ENCODE data around the gene LPP. TPM values are rescaled to one million over a fixed set of nuclear protein-coding genes. Genes with fewer than 3 reads are reported as not detected.

The LPP gene
- total and polyA plus RNA-seq, 2 of the 4 experiments (the other 2 are of a cell fraction) = 16.0 to 130 TPM

DNA sequence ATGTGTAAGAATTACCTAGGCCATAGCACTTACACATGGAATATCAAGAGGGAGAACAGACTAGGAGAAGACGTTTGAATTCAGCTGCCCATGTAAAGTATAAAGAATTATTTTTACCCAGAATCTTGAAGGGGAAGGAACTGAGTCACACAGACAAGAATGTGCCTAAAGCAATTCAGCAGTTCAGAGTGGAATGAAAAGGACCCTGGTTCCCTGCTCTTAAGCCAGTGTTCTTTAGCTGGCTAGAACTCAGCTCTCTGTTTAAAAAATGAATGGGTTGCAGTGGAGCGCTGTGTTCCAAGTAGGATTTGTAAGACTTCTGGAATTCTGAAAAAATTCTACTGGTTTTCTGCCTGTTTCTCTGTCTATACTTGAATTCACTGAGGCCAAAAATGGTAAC is 440.2 kb downstream of the LPP start:
- peaks cover 9% of the 10 kb centered on the region for H3K4me1 ChIP-seq (ENCODE audit: control insufficient read depth, insufficient read depth, low read length)
- peak overlapping the region; percentile 94 for H2BK5ac ChIP-seq (ENCODE audit: low read depth, low read length, poor library complexity, severe bottlenecking)
- peaks cover 25 to 46% of the 10 kb centered on the region in 2 experiments for H3K79me1 ChIP-seq (ENCODE audit: low read depth in 1 of 2, low read length in 2 of 2)
- POLR2A ChIA-PET (ENCODE audit: unreplicated experiment) = interaction anchor here (1.0 kb wide), 1 partner anchor 854 kb away, joined by 3 read pairs; no protein-coding TSS in a partner anchor
- peak overlapping the region; percentile 68; the same call in 1 of the 2 replicates for H3K56ac ChIP-seq (ENCODE audit: extremely low read depth, insufficient read depth, low read length)
- H3K9ac ChIP-seq (ENCODE audit: low read depth, low read length) = no peak overlapping the region
- H2BK120ac ChIP-seq (ENCODE audit: low read depth, low read length) = peak overlapping the region; percentile 83
- TF ChIP-seq, protein P1, sequence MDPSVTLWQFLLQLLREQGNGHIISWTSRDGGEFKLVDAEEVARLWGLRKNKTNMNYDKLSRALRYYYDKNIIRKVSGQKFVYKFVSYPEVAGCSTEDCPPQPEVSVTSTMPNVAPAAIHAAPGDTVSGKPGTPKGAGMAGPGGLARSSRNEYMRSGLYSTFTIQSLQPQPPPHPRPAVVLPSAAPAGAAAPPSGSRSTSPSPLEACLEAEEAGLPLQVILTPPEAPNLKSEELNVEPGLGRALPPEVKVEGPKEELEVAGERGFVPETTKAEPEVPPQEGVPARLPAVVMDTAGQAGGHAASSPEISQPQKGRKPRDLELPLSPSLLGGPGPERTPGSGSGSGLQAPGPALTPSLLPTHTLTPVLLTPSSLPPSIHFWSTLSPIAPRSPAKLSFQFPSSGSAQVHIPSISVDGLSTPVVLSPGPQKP (IDR thresholded peaks at IDR 0.05; ENCODE audit: borderline replicate concordance, low read depth, low read length) = no peak
- TF ChIP-seq CEBPB (IDR thresholded peaks at IDR 0.05; ENCODE audit: low read depth, low read length) = no peak
- TF ChIP-seq FOS (IDR thresholded peaks at IDR 0.05; ENCODE audit: low read depth, low read length) = peak; percentile 21; the same call in 1 of the 2 replicates
- TF ChIP-seq, protein P2, sequence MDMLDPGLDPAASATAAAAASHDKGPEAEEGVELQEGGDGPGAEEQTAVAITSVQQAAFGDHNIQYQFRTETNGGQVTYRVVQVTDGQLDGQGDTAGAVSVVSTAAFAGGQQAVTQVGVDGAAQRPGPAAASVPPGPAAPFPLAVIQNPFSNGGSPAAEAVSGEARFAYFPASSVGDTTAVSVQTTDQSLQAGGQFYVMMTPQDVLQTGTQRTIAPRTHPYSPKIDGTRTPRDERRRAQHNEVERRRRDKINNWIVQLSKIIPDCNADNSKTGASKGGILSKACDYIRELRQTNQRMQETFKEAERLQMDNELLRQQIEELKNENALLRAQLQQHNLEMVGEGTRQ (IDR thresholded peaks at IDR 0.05; ENCODE audit: low read depth, low read length) = no peak
- no peak for TF ChIP-seq MXI1 (IDR thresholded peaks at IDR 0.05; ENCODE audit: borderline replicate concordance, low read depth, low read length)
- TF ChIP-seq MAZ (IDR thresholded peaks at IDR 0.05; ENCODE audit: borderline replicate concordance, low read depth, low read length) = no peak
- no peak for TF ChIP-seq RAD21 (IDR thresholded peaks at IDR 0.05; ENCODE audit: low read length)
- TF ChIP-seq MAFK (IDR thresholded peaks at IDR 0.05; ENCODE audit: low read depth, low read length) = peak; percentile 39; the same call in 1 of the 2 replicates
- TF ChIP-seq RCOR1 (IDR thresholded peaks at IDR 0.05; ENCODE audit: insufficient replicate concordance, low read length) = no peak
- 0 out of 2 replicates have a peak, but pooled peaks have one; percentile 6 for TF ChIP-seq SMC3 (IDR thresholded peaks at IDR 0.05; ENCODE audit: low read depth, low read length)
- no peak for TF ChIP-seq POLR2A (IDR thresholded peaks at IDR 0.05; ENCODE audit: low read depth, low read length)
- TF ChIP-seq CHD1 (IDR thresholded peaks at IDR 0.05; ENCODE audit: low read depth, low read length) = no peak
- no peak for TF ChIP-seq NFE2L2 (IDR thresholded peaks at IDR 0.05; ENCODE audit: low read depth, low read length)
- H3K9me1 ChIP-seq (ENCODE audit: insufficient read depth, low read length) = peaks cover 5% of the 10 kb centered on the region; the same call in 1 of the 2 replicates
- no peaks in the 10 kb centered on the region; the same call in 1 of the 2 replicates for H3K36me3 ChIP-seq (ENCODE audit: control insufficient read depth, insufficient read depth, low read length)
- H2BK15ac ChIP-seq (ENCODE audit: low read depth, low read length) = 0 out of 3 replicates have a peak overlapping the region, but pooled peaks have one; percentile 60
- WGBS, 2 experiments (ENCODE audit: extremely low coverage in 2 of 2, insufficient read length in 1 of 2) = no CpG with 5 or more reads among the region's 2 CpGs
- intact Hi-C loops (cut with micrococcal nuclease) (loop anchor here (5.0 kb wide), 3 partner anchors 358 to 852 kb away; partner anchors contain the start of gene LPP), dilution Hi-C loops (cut with HindIII; ENCODE audit: low sequenced_read_pairs, unreplicated experiment) (no loop called here), in situ Hi-C loops (cut with MboI; ENCODE audit: low sequenced_read_pairs) (no loop called here)
- no peak overlapping the region for H2AFZ ChIP-seq (replicated peaks; ENCODE audit: low read length, poor library complexity)
- CTCF ChIA-PET = no interaction called here
- H4K5ac ChIP-seq (ENCODE audit: low read depth, low read length) = peak overlapping the region; percentile 29; the same call in 1 of the 2 replicates
- H3K4me3 ChIP-seq (ENCODE audit: insufficient read depth, low read depth, low read length) = no peak overlapping the region
- no peaks in the 10 kb centered on the region; the same call in 1 of the 2 replicates for H4K20me1 ChIP-seq (ENCODE audit: insufficient read depth, low read length)
- DNase-seq (peak; percentile 95), ATAC-seq (ENCODE audit: low read depth) (peak; percentile 89)
- H3K23ac ChIP-seq (ENCODE audit: low read depth, low read length) = peak overlapping the region; percentile 69; the same call in 1 of the 2 replicates
- no peak overlapping the region for H2AK9ac ChIP-seq (replicated peaks; ENCODE audit: low read depth, low read length, poor library complexity)
- H2BK20ac ChIP-seq (ENCODE audit: low read depth, low read length) = peak overlapping the region; percentile 34; the same call in 1 of the 2 replicates
- peak overlapping the region; percentile 13 to 64; a peak in 2 of 4 replicates for H4K8ac ChIP-seq (ENCODE audit: low read depth in 2 of 2, low read length in 2 of 2)
- no peak overlapping the region for H2AK5ac ChIP-seq (ENCODE audit: low read depth, low read length)
- H3K4ac ChIP-seq (ENCODE audit: low read depth, low read length) = peak overlapping the region; percentile 47; the same call in 1 of the 2 replicates
- peak overlapping the region; percentile 52; the same call in 1 of the 2 replicates for H3K4me2 ChIP-seq (ENCODE audit: low read depth, low read length)
- no peaks in the 10 kb centered on the region for H3K27me3 ChIP-seq (ENCODE audit: control insufficient read depth, insufficient read depth, low read length)
- peak overlapping the region; percentile 81; the same call in 1 of the 2 replicates for H3K18ac ChIP-seq (ENCODE audit: low read depth, low read length)
- peak overlapping the region; percentile 45 for H3K27ac ChIP-seq (ENCODE audit: insufficient read depth, low read length)
- H4K91ac ChIP-seq (ENCODE audit: insufficient read depth, low read depth, low read length) = peak overlapping the region; percentile 55; the same call in 1 of the 2 replicates
- no TSS peak for BruUV-seq (replicated peaks)
- peak overlapping the region; percentile 8 for H3K14ac ChIP-seq (replicated peaks; ENCODE audit: low read depth, low read length)
- no peaks in the 10 kb centered on the region for H3K9me3 ChIP-seq (ENCODE audit: control insufficient read depth, insufficient read depth, low read length)
